Skeletal muscle tissue (tissue), 4 donors: ENCODE measurements around the gene LRRC1. TPM values are rescaled to one million over a fixed set of nuclear protein-coding genes. Genes with fewer than 3 reads are reported as not detected.

Experiments
- H3K27ac ChIP-seq: one replicate; pipeline ENCODE4 v1.7.0; 2013; ENCODE audit warnings: mild to moderate bottlenecking, low read depth, low read length, inconsistent platforms
- H3K27me3 ChIP-seq, 3 donors: one replicate each; pipeline ENCODE4 v1.7.0; 2013; ENCODE audit warnings: low read length in 3 of 3; ENCODE audit not compliant: control insufficient read depth in 3 of 3, insufficient read depth in 3 of 3
- H3K36me3 ChIP-seq, 3 donors: one replicate each; pipeline ENCODE4 v1.7.0; 2013; ENCODE audit warnings: low read length in 3 of 3; ENCODE audit not compliant: control insufficient read depth in 3 of 3, insufficient read depth in 3 of 3
- H3K4me1 ChIP-seq, 3 donors: one replicate each; pipeline ENCODE4 v1.7.0; 2013; ENCODE audit warnings: low read length in 3 of 3, mild to moderate bottlenecking in 3 of 3; ENCODE audit not compliant: control insufficient read depth in 3 of 3, insufficient read depth in 3 of 3
- H3K4me3 ChIP-seq, 3 donors: one replicate each; pipeline ENCODE4 v1.7.0; 2013; ENCODE audit warnings: low read length in 3 of 3
- H3K9ac ChIP-seq, 3 donors: one replicate each; pipeline ENCODE4 v1.7.0; 2013; ENCODE audit warnings: low read length in 3 of 3, mild to moderate bottlenecking in 3 of 3, moderate library complexity in 2 of 3, low read depth in 1 of 3
- H3K9me3 ChIP-seq, 3 donors: one replicate each; pipeline ENCODE4 v1.7.0; 2013; ENCODE audit warnings: low read length in 3 of 3; ENCODE audit not compliant: control insufficient read depth in 3 of 3
- total RNA-seq: library from RNA; depleted of rRNA; stranded (reverse); fragments of >200 nt; gene quantifications from one replicate; pipeline ENCODE4 v1.2.3, GENCODE V29; 2014
- donor health status: Osteomylitis.

LRRC1 gene
- total RNA-seq, 1 donor from 2014 or later = 3.7 TPM

- Histone ChIP-seq H3K4me1 (no peaks in the 10 kb centered on the region), H3K36me3 (peaks cover 0 to 4% (median 0%) of the 10 kb centered on the region in 3 donors), H3K27ac (no peak overlapping the region), H3K9ac (no peak overlapping the region), H3K27me3 (no peaks in the 10 kb centered on the region), H3K9me3 (no peaks in the 10 kb centered on the region), H3K4me3 (no peak overlapping the region)
Observed at GRCh38 chr6:53894091-53894490, 99.3 kb downstream of the LRRC1 start.

- Histone ChIP-seq H3K36me3 (peaks cover 0 to 4% (median 0%) of the 10 kb centered on the region in 3 donors), H3K27me3 (no peaks in the 10 kb centered on the region)
Observed at GRCh38 chr6:53896196-53896595, 101.4 kb downstream of the LRRC1 start.

GRCh38 chr6:53898026-53898795, 103.4 kb downstream of the LRRC1 start:
- H3K27ac ChIP-seq = no peak overlapping the region
- H3K9me3 ChIP-seq = no peaks in the 10 kb centered on the region

More at GRCh38 chr6:53896196-53896595, 101.4 kb downstream of the LRRC1 start:
- H3K4me1 ChIP-seq = no peaks in the 10 kb centered on the region
- H3K27ac ChIP-seq = no peak overlapping the region
- H3K9ac ChIP-seq = no peak overlapping the region
- H3K9me3 ChIP-seq = no peaks in the 10 kb centered on the region
- H3K4me3 ChIP-seq = no peak overlapping the region

GRCh38 chr6:53899512-53899911, 104.7 kb downstream of the LRRC1 start:
- H3K27me3 ChIP-seq = no peaks in the 10 kb centered on the region
- H3K4me1 ChIP-seq = no peaks in the 10 kb centered on the region
- peaks cover 0 to 4% (median 0%) of the 10 kb centered on the region in 3 donors for H3K36me3 ChIP-seq
- no peak overlapping the region for H3K9ac ChIP-seq
- H3K9me3 ChIP-seq = no peaks in the 10 kb centered on the region
- H3K27ac ChIP-seq = no peak overlapping the region
- no peak overlapping the region for H3K4me3 ChIP-seq

More at GRCh38 chr6:53898026-53898795, 103.4 kb downstream of the LRRC1 start:
- H3K4me3 ChIP-seq = no peak overlapping the region
- peaks cover 0 to 4% (median 0%) of the 10 kb centered on the region in 3 donors for H3K36me3 ChIP-seq
- H3K27me3 ChIP-seq = no peaks in the 10 kb centered on the region
- H3K4me1 ChIP-seq = no peaks in the 10 kb centered on the region
- no peak overlapping the region for H3K9ac ChIP-seq

- H3K9ac ChIP-seq = no peak overlapping the region
- no peak overlapping the region for H3K27ac ChIP-seq
- no peaks in the 10 kb centered on the region for H3K27me3 ChIP-seq
- no peaks in the 10 kb centered on the region for H3K9me3 ChIP-seq
- no peaks in the 10 kb centered on the region for H3K4me1 ChIP-seq
- H3K36me3 ChIP-seq = no peaks in the 10 kb centered on the region
- H3K4me3 ChIP-seq = no peak overlapping the region
Observed at GRCh38 chr6:53903357-53903756, 108.6 kb downstream of the LRRC1 start.

- H3K4me3 ChIP-seq = no peak overlapping the region
- no peaks in the 10 kb centered on the region for H3K27me3 ChIP-seq
- H3K27ac ChIP-seq = no peak overlapping the region
- no peaks in the 10 kb centered on the region for H3K36me3 ChIP-seq
- H3K4me1 ChIP-seq = no peaks in the 10 kb centered on the region
- no peak overlapping the region for H3K9ac ChIP-seq
- H3K9me3 ChIP-seq = no peaks in the 10 kb centered on the region
Observed at GRCh38 chr6:53906103-53906502, 111.3 kb downstream of the LRRC1 start.

GRCh38 chr6:53906842-53907241, 112.0 kb downstream of the LRRC1 start:
- Histone ChIP-seq H3K9me3 (no peaks in the 10 kb centered on the region), H3K9ac (no peak overlapping the region), H3K36me3 (no peaks in the 10 kb centered on the region), H3K27me3 (no peaks in the 10 kb centered on the region), H3K4me3 (no peak overlapping the region), H3K27ac (no peak overlapping the region), H3K4me1 (no peaks in the 10 kb centered on the region)

GRCh38 chr6:53910834-53911233, 116.0 kb downstream of the LRRC1 start:
- Histone ChIP-seq H3K27ac (no peak overlapping the region), H3K4me1 (no peaks in the 10 kb centered on the region)

GRCh38 chr6:53912661-53913060, 117.9 kb downstream of the LRRC1 start:
- H3K27me3 ChIP-seq = no peaks in the 10 kb centered on the region
- no peaks in the 10 kb centered on the region for H3K4me1 ChIP-seq
- H3K27ac ChIP-seq = no peak overlapping the region
- no peak overlapping the region for H3K4me3 ChIP-seq
- no peaks in the 10 kb centered on the region for H3K9me3 ChIP-seq
- no peaks in the 10 kb centered on the region for H3K36me3 ChIP-seq
- H3K9ac ChIP-seq = no peak overlapping the region

More at GRCh38 chr6:53910834-53911233, 116.0 kb downstream of the LRRC1 start:
- no peak overlapping the region for H3K9ac ChIP-seq
- H3K9me3 ChIP-seq = no peaks in the 10 kb centered on the region
- no peaks in the 10 kb centered on the region for H3K27me3 ChIP-seq
- no peak overlapping the region for H3K4me3 ChIP-seq
- no peaks in the 10 kb centered on the region for H3K36me3 ChIP-seq

GRCh38 chr6:53913286-53913685, 118.5 kb downstream of the LRRC1 start:
- H3K4me3 ChIP-seq = no peak overlapping the region
- no peaks in the 10 kb centered on the region for H3K36me3 ChIP-seq
- no peaks in the 10 kb centered on the region for H3K4me1 ChIP-seq
- no peak overlapping the region for H3K27ac ChIP-seq
- no peaks in the 10 kb centered on the region for H3K9me3 ChIP-seq
- no peak overlapping the region for H3K9ac ChIP-seq
- no peaks in the 10 kb centered on the region for H3K27me3 ChIP-seq
